Large intestine (tissue), 3 donors: ENCODE data around the gene ASIP. TPM values are rescaled to one million over a fixed set of nuclear protein-coding genes. Genes with fewer than 3 reads are reported as not detected.
"Not testable (repeated sequence)": the region's sequence is repeated elsewhere in the genome, so short reads cannot be mapped to it uniquely, and the experiment has no call there.

Experiments used
- DNase-seq, 2 donors: peaks; one replicate each; pipeline versions ENCODE4 v3.0.0 to v3.0.0-alpha.2; 2013
- H3K27ac ChIP-seq: one replicate; pipeline ENCODE4 v1.5.1; 2013; ENCODE audit warnings: low read length
- H3K27me3 ChIP-seq: 2 replicates; pipeline ENCODE4 v1.6.1; 2013; ENCODE audit warnings: low read length; ENCODE audit not compliant: control insufficient read depth, insufficient read depth
- H3K36me3 ChIP-seq: 2 replicates; pipeline ENCODE4 v1.6.1; 2013; ENCODE audit warnings: low read length; ENCODE audit not compliant: control insufficient read depth, insufficient read depth
- H3K4me1 ChIP-seq: one replicate; pipeline ENCODE4 v1.6.1; 2013; ENCODE audit warnings: low read length; ENCODE audit not compliant: control insufficient read depth, insufficient read depth
- H3K4me3 ChIP-seq: one replicate; pipeline ENCODE4 v1.5.1; 2013; ENCODE audit warnings: low read length
- H3K9me3 ChIP-seq: one replicate; pipeline ENCODE4 v1.6.1; 2013; ENCODE audit warnings: mild to moderate bottlenecking, low read depth, low read length, moderate library complexity; ENCODE audit not compliant: control insufficient read depth
- WGBS: methylation state at CpG from one replicate; pipeline ENCODE4 v1.1.5; 2013; ENCODE audit warnings: low lambda C conversion rate; ENCODE audit not compliant: insufficient coverage; 5-methylcytosine and 5-hydroxymethylcytosine counted together
- polyA plus RNA-seq: library from polyadenylated mRNA; unstranded; fragments of 120-200 nt; gene quantifications from one replicate; pipeline ENCODE4 v1.2.1, GENCODE V29; 2013

The ASIP gene
- polyA plus RNA-seq, 1 donor, result 0.27 TPM

DNA sequence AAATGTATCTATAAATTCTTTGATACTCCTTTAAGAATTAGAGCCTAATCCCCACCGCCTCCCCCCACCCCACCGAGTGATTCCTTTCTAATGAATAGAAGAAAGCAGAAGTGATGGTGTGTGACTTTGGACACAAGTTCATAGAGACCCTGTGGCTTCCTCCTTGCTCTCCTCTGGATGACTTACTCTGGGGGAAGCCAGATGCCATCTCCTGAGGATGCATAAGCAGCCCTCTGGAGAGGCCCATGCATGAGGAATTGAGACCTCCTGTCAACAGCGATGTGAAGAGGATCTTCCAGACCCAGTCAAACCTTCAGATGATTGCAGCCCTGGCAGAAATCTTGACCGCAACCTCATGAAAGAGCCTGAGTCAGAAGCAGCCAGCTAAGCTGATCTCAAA, 40.8 kb downstream of the ASIP start:
- no peak overlapping the region for H3K27ac ChIP-seq
- no peaks in the 10 kb centered on the region for H3K9me3 ChIP-seq
- no peaks in the 10 kb centered on the region for H3K27me3 ChIP-seq
- 100% methylated on average over 1 of the region's 4 CpGs for WGBS
- no peaks in the 10 kb centered on the region for H3K4me1 ChIP-seq
- no peak overlapping the region for H3K4me3 ChIP-seq
- H3K36me3 ChIP-seq, result peaks cover 78% of the 10 kb centered on the region
- no peak for DNase-seq

DNA sequence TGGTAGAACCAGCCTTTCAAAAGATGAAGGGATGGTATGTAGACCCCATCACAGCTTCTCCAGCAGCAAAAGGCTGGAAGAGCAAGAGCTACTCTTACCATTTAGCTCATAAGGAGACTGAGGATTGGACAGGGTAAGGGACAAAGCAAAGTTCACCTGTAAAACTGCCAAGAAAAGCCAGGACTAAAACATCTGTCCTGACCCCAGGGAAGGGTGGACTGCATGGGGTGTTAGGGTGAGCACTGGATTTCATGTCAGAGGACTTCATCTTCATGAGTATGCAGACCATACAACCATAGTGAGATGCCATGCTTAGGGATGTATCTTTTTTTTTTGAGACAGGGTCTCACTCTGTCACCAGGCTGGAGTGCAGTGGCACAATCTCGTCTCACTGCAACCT, 42.6 kb downstream of the ASIP start:
- Histone ChIP-seq H3K36me3 (peaks cover 79% of the 10 kb centered on the region), H3K27me3 (no peaks in the 10 kb centered on the region), H3K4me3 (no peak overlapping the region), H3K4me1 (no peaks in the 10 kb centered on the region), H3K9me3 (no peaks in the 10 kb centered on the region), H3K27ac (no peak overlapping the region)
- no peak for DNase-seq
- WGBS, result no CpG with 5 or more reads among the region's 1 CpG

DNA sequence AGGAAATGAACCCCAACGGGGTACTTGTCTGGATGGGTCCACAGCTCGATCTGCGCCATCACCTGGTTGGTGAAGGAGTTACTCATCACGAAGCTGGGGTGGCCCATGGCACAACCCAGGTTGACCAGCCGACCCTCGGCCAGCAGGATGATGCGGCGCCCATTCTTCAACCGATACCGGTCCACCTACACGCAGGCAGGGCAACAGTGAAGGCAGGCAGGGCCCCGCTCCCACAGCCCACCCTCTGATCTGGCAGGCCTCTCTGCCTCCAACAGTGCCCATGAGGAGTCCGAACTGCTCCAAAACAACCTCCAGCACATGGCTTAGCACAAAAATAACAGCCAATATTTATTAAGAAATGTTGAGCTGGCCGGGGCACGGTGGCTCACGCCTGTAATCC, 44.2 kb downstream of the ASIP start:
- no peaks in the 10 kb centered on the region for H3K27me3 ChIP-seq
- no peak for DNase-seq
- H3K36me3 ChIP-seq, result peaks cover 76% of the 10 kb centered on the region
- no peak overlapping the region for H3K27ac ChIP-seq
- no peak overlapping the region for H3K4me3 ChIP-seq
- WGBS, result 100% methylated on average over 3 of the region's 16 CpGs
- no peaks in the 10 kb centered on the region for H3K4me1 ChIP-seq
- no peaks in the 10 kb centered on the region for H3K9me3 ChIP-seq

DNA sequence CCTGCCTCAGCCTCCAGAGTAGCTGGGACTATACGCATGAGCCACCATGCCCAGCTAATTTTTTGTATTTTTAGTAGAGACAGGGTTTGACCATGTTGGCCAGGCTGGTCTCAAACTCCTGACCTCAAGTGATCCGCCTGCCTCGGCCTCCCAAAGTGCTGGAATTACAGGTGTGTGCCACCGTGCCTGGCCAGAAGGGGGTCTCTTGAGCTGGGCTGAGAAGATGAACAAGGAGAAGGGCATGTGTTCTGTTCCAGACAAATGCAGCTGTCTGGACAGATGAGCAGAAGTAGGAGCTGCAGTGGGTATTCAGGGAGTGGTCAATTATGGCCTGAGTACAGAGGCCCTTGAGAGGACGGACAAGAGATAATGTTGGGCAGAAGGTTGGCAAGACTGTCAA, 46.3 kb downstream of the ASIP start:
- H3K36me3 ChIP-seq, result peaks cover 79% of the 10 kb centered on the region
- not testable (repeated sequence) for H3K27me3 ChIP-seq, H3K4me3 ChIP-seq, H3K4me1 ChIP-seq, H3K9me3 ChIP-seq, DNase-seq, H3K27ac ChIP-seq
- WGBS, result no CpG with 5 or more reads among the region's 5 CpGs

DNA sequence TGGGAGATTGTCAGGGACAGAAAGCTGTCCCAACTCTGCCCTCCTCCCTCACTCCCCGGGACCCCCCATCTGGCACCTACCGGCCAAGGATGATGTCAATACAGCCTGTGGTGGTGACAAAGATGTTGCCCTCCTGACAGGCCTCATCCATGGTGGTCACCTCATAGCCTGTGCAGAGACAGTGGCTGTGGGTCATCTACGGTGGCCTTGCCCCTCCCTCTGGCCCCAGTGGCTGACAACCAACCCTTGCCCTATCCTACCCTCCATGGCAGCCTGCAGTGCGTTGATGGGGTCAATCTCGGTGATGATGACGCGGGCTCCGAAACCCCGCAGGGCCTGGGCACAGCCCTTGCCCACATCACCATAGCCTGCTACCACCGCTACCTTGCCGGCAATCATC, 49.2 kb downstream of the ASIP start:
- Histone ChIP-seq H3K4me3 (no peak overlapping the region), H3K9me3 (no peaks in the 10 kb centered on the region), H3K27ac (no peak overlapping the region), H3K27me3 (no peaks in the 10 kb centered on the region), H3K4me1 (no peaks in the 10 kb centered on the region), H3K36me3 (peaks cover 81% of the 10 kb centered on the region)
- no CpG with 5 or more reads among the region's 11 CpGs for WGBS
- no peak for DNase-seq

DNA sequence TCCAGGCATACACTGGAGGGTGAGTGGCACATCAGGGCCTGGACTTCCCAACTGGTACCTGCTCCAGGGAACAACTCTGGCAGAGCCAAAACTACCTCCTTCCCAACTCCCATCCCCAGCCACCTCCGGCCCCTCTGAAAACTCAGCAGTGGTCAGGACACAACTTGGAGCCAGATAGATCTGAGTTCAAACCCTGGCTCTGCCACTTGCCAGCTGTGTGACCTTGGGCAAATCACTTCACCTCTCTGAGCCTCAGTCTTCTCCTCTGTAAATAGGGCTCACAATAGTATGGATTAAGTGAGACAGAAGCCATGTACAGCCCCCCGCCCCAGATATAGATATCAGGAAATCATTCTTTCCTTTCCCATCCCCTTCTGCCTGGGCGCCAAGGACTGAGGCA, 51.3 kb downstream of the ASIP start:
- no peaks in the 10 kb centered on the region for H3K4me1 ChIP-seq
- no peak overlapping the region for H3K27ac ChIP-seq
- H3K9me3 ChIP-seq, result no peaks in the 10 kb centered on the region
- H3K4me3 ChIP-seq, result no peak overlapping the region
- H3K36me3 ChIP-seq, result peaks cover 71% of the 10 kb centered on the region
- no peaks in the 10 kb centered on the region for H3K27me3 ChIP-seq
- no CpG with 5 or more reads among the region's 3 CpGs for WGBS
- no peak for DNase-seq

DNA sequence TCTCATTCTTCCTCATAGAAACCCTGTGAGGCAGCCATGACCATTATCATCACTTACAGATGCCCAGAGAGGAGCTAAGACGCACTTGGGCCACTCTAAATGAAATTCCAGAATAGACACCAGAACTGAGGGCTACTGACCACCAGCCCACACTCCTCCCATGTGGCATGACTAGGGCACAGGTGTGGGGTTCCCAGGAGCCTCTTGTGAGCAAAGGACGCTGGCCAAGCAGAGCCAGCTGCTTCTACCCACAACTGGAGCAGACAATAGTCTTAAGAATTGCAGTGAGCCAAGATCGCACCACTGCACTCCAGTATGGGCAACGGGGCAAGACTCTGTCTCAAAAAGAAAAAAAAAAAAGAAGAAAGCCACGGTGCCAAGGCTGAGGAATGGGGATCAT, 51.9 kb downstream of the ASIP start:
- no CpG with 5 or more reads among the region's 5 CpGs for WGBS
- Histone ChIP-seq H3K9me3 (no peaks in the 10 kb centered on the region), H3K27me3 (no peaks in the 10 kb centered on the region), H3K36me3 (peaks cover 65% of the 10 kb centered on the region), H3K27ac (no peak overlapping the region), H3K4me1 (no peaks in the 10 kb centered on the region), H3K4me3 (no peak overlapping the region)
- DNase-seq, result no peak

DNA sequence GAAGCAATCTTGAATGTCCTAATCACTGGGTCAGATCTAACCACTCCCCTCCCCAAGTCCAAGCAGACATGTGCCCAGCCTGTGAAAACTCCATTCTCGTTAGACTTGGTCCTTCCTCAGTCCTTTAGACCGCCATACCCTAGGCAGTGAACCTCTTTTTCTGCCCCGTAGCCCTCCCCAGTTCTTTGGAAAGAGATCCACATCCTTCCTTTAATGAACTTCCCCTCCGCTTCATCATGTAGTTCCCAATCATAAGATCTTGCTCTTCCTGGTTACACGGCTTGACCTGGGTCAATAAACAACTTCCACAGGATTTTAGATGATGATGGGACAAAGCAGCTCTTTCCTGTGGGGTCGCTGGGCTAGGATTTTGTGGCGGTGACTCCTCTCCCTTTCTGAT, 52.4 kb downstream of the ASIP start:
- Histone ChIP-seq H3K4me1 (no peaks in the 10 kb centered on the region), H3K27ac (no peak overlapping the region), H3K27me3 (no peaks in the 10 kb centered on the region), H3K4me3 (no peak overlapping the region), H3K36me3 (peaks cover 61% of the 10 kb centered on the region), H3K9me3 (no peaks in the 10 kb centered on the region)
- 100% methylated on average over 2 of the region's 7 CpGs for WGBS
- DNase-seq, result no peak

DNA sequence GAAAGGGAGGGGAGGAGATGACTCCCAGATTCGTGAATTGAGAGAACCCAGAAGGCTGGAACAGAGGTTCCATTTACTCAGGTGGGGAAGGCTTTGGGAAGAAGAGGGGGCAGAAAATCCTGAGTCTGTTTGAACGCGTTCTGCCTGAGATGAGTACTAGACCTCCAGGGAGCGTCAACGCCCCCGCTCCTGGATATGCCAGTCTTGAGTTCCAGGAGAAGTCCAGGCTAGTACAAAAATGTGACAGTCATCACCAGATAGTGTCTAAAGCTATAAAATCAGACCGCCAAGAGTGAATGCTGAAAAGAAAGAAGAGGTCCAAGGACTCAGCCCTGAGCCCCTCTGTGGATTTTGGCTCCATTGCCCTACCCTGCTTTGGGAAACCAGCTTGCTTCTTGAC, 53.3 kb downstream of the ASIP start:
- H3K4me1 ChIP-seq, result no peaks in the 10 kb centered on the region
- WGBS, result 60% methylated on average over 1 of the region's 7 CpGs
- no peak overlapping the region for H3K27ac ChIP-seq
- no peaks in the 10 kb centered on the region for H3K9me3 ChIP-seq
- no peaks in the 10 kb centered on the region for H3K27me3 ChIP-seq
- H3K4me3 ChIP-seq, result no peak overlapping the region
- no peak for DNase-seq
- H3K36me3 ChIP-seq, result peaks cover 62% of the 10 kb centered on the region

DNA sequence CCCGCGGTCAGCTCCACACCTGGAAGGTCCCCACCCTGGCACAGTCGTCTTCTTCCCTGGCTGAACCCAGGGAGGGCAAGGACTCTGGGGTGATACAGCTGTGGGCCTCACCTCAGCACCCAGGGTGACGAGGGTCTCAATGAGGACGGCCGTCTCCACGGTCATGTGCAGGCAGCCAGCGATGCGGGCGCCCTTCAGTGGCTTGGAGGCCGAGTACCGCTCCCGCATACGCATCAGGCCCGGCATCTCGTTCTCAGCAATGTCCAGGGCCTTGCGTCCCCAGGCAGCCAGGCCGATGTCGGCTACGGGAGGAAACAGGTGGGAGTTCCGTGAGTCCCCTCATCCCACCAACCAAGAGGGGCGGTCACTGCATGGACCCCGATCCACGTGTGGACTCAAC, 54.1 kb downstream of the ASIP start:
- H3K9me3 ChIP-seq, result no peaks in the 10 kb centered on the region
- H3K27me3 ChIP-seq, result no peaks in the 10 kb centered on the region
- no peaks in the 10 kb centered on the region for H3K4me1 ChIP-seq
- H3K27ac ChIP-seq, result no peak overlapping the region
- WGBS, result no CpG with 5 or more reads among the region's 24 CpGs
- no peak overlapping the region for H3K4me3 ChIP-seq
- H3K36me3 ChIP-seq, result peaks cover 56% of the 10 kb centered on the region
- DNase-seq, result no peak

DNA sequence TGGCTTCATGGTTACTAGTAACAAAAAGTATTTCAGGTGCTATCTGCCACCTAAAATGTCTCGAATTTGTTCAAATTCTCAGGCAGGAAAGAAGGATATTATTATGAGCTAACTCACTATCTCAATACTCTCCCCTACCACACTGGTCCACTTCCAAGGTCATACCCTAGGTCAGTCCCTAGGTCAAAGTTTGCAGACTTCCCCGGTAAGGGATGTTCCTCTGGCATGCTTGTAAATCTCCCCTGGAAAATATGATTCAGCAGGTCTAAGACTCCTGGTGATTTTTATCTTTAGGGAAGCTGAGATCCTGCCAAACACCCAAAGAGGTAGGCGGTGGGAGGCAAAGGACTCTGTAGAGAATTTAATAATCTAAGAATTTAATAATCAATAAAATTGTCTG, 55.2 kb downstream of the ASIP start:
- H3K36me3 ChIP-seq, result peaks cover 44% of the 10 kb centered on the region
- H3K4me3 ChIP-seq, result no peak overlapping the region
- no peak overlapping the region for H3K27ac ChIP-seq
- no peaks in the 10 kb centered on the region for H3K9me3 ChIP-seq
- DNase-seq, result no peak
- H3K27me3 ChIP-seq, result no peaks in the 10 kb centered on the region
- H3K4me1 ChIP-seq, result peaks cover 10% of the 10 kb centered on the region
- WGBS, result no CpG with 5 or more reads among the region's 3 CpGs
